H1 (cell line): Measurements from ENCODE around the gene FKBP1A. TPM values are rescaled to one million over a fixed set of nuclear protein-coding genes. Genes with fewer than 3 reads are reported as not detected.

ENCODE experiments used
- CTBP2 ChIP-seq: IDR thresholded peaks from 2 replicates; pipeline ENCODE4 v1.7.0; 2011; ENCODE audit warnings: borderline replicate concordance, mild to moderate bottlenecking, moderate library complexity, mixed read lengths, low read length; ENCODE audit not compliant: insufficient read depth, insufficient read length
- KDM5A ChIP-seq: fragments of 200-600 bp; IDR thresholded peaks from 2 replicates; pipeline ENCODE4 v1.7.1; 2012; ENCODE audit warnings: mild to moderate bottlenecking, low read length, inconsistent platforms, mixed read lengths
- SP4 ChIP-seq: IDR thresholded peaks from 2 replicates; pipeline ENCODE4 v1.6.1; 2012; ENCODE audit warnings: low read length, inconsistent platforms
- SRF ChIP-seq: IDR thresholded peaks from 2 replicates; pipeline ENCODE4 v1.6.1; 2011; ENCODE audit warnings: mild to moderate bottlenecking, low read depth, low read length, moderate library complexity
- TBP ChIP-seq: IDR thresholded peaks from 2 replicates; pipeline ENCODE4 v1.6.1; 2011; ENCODE audit warnings: low read depth, low read length, improper control_type of control experiment
- TEAD4 ChIP-seq: IDR thresholded peaks from 2 replicates; pipeline ENCODE4 v1.6.1; 2012; ENCODE audit warnings: low read depth, low read length, inconsistent platforms, mixed read lengths
- ZNF274 ChIP-seq: IDR thresholded peaks from 2 replicates; pipeline ENCODE4 v1.7.0; 2012; ENCODE audit warnings: low read length, borderline replicate concordance; ENCODE audit errors: extremely low read depth
- polyA plus RNA-seq, 7 experiments: library from polyadenylated mRNA; depleted of rRNA in 3 of 7; stranded (reverse) in 5 of 7; unstranded in 2 of 7; fragments of >200 nt in 5 of 7; fragments of 200-250 nt in 2 of 7; gene quantifications; 1 replicate in 5 of 7; 2 replicates in 1 of 7; 4 replicates in 1 of 7; pipeline versions ENCODE4 v1.2.1 to v1.2.3, GENCODE V29; 2011 to 2013; ENCODE audit warnings: missing spikeins in 2 of 7, mixed read lengths in 2 of 7
- total RNA-seq: library from RNA; stranded (reverse); fragmentation: NEBNext Ultra II Directional; extraction: Animal tissue kit (Norgen Biotek cat#: 25700); gene quantifications from 2 replicates; pipeline ENCODE4 v1.2.1, GENCODE V29; 2021

FKBP1A gene
- total and polyA plus RNA-seq, 2 of the 8 experiments (the other 6 are each of a cell fraction or from before 2014, with no cell fraction given) = 250 to 685 TPM

DNA sequence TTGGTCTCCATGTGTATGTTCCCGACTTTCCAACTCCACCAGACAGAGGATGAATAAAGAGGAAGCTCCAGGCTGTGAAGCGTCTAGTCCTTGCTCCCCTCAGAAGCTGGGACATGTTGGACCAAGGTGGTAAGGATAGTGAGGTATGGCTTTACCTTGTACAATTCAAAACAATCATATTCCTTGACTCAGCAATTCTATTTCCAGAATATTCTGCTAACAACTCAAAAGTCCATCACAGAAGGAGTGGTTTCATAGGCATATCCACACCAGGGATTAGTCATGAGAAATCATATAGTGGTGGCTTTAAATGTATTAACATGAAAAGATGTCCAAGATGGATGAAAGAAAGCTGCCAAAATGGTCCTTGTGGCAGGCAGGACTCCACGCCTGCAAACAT, 19.8 kb downstream of the FKBP1A start (continued):
- TF ChIP-seq TEAD4 (no peak), KDM5A (no peak), ZNF274 (no peak), TBP (no peak), SRF (no peak), CTBP2 (no peak), SP4 (no peak)
